ENCODE measurements around the gene SRBD1.

- TF ChIP-seq ZBTB33 (IDR thresholded peaks at IDR 0.05) (no peak), CTCF (IDR thresholded peaks at IDR 0.05; ENCODE audit: low read depth, low read length, missing input control) (no peak), HNF4G (IDR thresholded peaks at IDR 0.05) (no peak), RXRA (IDR thresholded peaks at IDR 0.05) (no peak), HNF4A (conservative IDR thresholded peaks at IDR 0.05) (no peak), YY1 (IDR thresholded peaks at IDR 0.05) (no peak), RAD21 (IDR thresholded peaks at IDR 0.05) (no peak), ATF3 (IDR thresholded peaks at IDR 0.05) (no peak), EGR1 (IDR thresholded peaks at IDR 0.05; ENCODE audit: low read depth in 2 of 2) (no peak)
These were observed 26.4 kb upstream of the SRBD1 start for GRCh38 chr2:45637440-45637839.
